WTC11 (cell line): Measurements from ENCODE around the gene CFAP298. TPM values are rescaled to one million over a fixed set of nuclear protein-coding genes. Genes with fewer than 3 reads are reported as not detected.

Experiments
- ATAC-seq: fragments of 200-7000 bp; cut with Tn5 transposase; 2 replicates; pipeline ENCODE4 v1.10.0; 2021; ENCODE audit warnings: mild to moderate bottlenecking, moderate library complexity
- CTCF ChIA-PET: fragments of 300-600 bp; sonication (Branson Sonifier 250); formaldehyde crosslinking; loops from one replicate; lab custom pipeline; 2021; ENCODE audit warnings: antibody characterized with exemption; lab: Charles Lee
- POLR2A ChIA-PET: fragments of 350-600 bp; sonication (Branson Sonifier 250); formaldehyde crosslinking; loops from one replicate; lab custom pipeline; 2021; ENCODE audit warnings: antibody characterized with exemption; lab: Charles Lee
- DNase-seq: peaks from one replicate; pipeline ENCODE4 v3.0.0; 2021; ENCODE audit warnings: low spot score
- H3K27ac Mint-ChIP-seq: 2 replicates; pipeline ENCODE4 v1.8.0; 2021; ENCODE audit warnings: mixed read lengths
- H3K27me3 Mint-ChIP-seq: 2 replicates; pipeline ENCODE4 v1.8.0; 2021; ENCODE audit warnings: low read depth, mild to moderate bottlenecking, moderate library complexity, mixed read lengths
- H3K36me3 Mint-ChIP-seq: 2 replicates; pipeline ENCODE4 v1.8.0; 2021; ENCODE audit warnings: mixed read lengths
- H3K4me1 Mint-ChIP-seq: 2 replicates; pipeline ENCODE4 v1.8.0; 2022; ENCODE audit warnings: mixed read lengths
- H3K4me3 Mint-ChIP-seq: 2 replicates; pipeline ENCODE4 v1.8.0; 2021; ENCODE audit warnings: mild to moderate bottlenecking, moderate library complexity, mixed read lengths
- H3K9me3 Mint-ChIP-seq: 2 replicates; pipeline ENCODE4 v1.8.0; 2021; ENCODE audit warnings: mixed read lengths
- AFF4 ChIP-seq: sonication (generic); formaldehyde crosslinking; IDR thresholded peaks from 2 replicates; pipeline ENCODE4 v1.8.1; 2023; ENCODE audit warnings: mild to moderate bottlenecking, missing genetic modification reagents, borderline replicate concordance
- ATF2 ChIP-seq: sonication (generic); formaldehyde crosslinking; IDR thresholded peaks from 2 replicates; pipeline ENCODE4 v1.8.1; 2022; ENCODE audit warnings: low read depth, missing genetic modification reagents, borderline replicate concordance
- CREB1 ChIP-seq: sonication (generic); formaldehyde crosslinking; IDR thresholded peaks from 2 replicates; pipeline ENCODE4 v1.8.0; 2023; ENCODE audit warnings: mild to moderate bottlenecking, missing genetic modification reagents
- ESRRA ChIP-seq: sonication (generic); formaldehyde crosslinking; IDR thresholded peaks from 2 replicates; pipeline ENCODE4 v1.8.1; 2022; ENCODE audit warnings: mild to moderate bottlenecking, missing genetic modification reagents, borderline replicate concordance
- FOXK1 ChIP-seq: sonication (generic); formaldehyde crosslinking; IDR thresholded peaks from 2 replicates; pipeline ENCODE4 v1.8.0; 2022; ENCODE audit warnings: mild to moderate bottlenecking, moderate library complexity, missing genetic modification reagents
- HMGA2 ChIP-seq: fragments of 250-450 bp; sonication (Bioruptor Pico); IDR thresholded peaks from 2 replicates; pipeline ENCODE4 v1.4.0; 2021; ENCODE audit warnings: mild to moderate bottlenecking, moderate library complexity
- HMGXB4 ChIP-seq: sonication (generic); formaldehyde crosslinking; IDR thresholded peaks from 2 replicates; pipeline ENCODE4 v1.8.1; 2023; ENCODE audit warnings: mild to moderate bottlenecking, moderate library complexity, missing genetic modification reagents
- IRF2 ChIP-seq: sonication (generic); formaldehyde crosslinking; IDR thresholded peaks from 2 replicates; pipeline ENCODE4 v1.8.0; 2022; ENCODE audit warnings: low read depth, missing genetic modification reagents, borderline replicate concordance
- NFE2L1 ChIP-seq: sonication (generic); formaldehyde crosslinking; IDR thresholded peaks from 2 replicates; pipeline ENCODE4 v1.8.1; 2023; ENCODE audit warnings: missing genetic modification reagents
- NFYB ChIP-seq: sonication (generic); formaldehyde crosslinking; conservative IDR thresholded peaks from 2 replicates; pipeline ENCODE4 v1.8.0; 2022; ENCODE audit warnings: low read depth, missing genetic modification reagents
- PREB ChIP-seq: sonication (generic); formaldehyde crosslinking; IDR thresholded peaks from 2 replicates; pipeline ENCODE4 v1.8.1; 2022; ENCODE audit warnings: mild to moderate bottlenecking, missing genetic modification reagents, moderate library complexity, borderline replicate concordance
- SMAD4 ChIP-seq: sonication (generic); formaldehyde crosslinking; IDR thresholded peaks from 2 replicates; pipeline ENCODE4 v1.8.0; 2022; ENCODE audit warnings: mild to moderate bottlenecking, missing genetic modification reagents
- TEAD1 ChIP-seq: sonication (generic); formaldehyde crosslinking; IDR thresholded peaks from 2 replicates; pipeline ENCODE4 v1.8.0; 2022; ENCODE audit warnings: mild to moderate bottlenecking, missing genetic modification reagents
- ZBTB21 ChIP-seq: sonication (generic); formaldehyde crosslinking; IDR thresholded peaks from 2 replicates; pipeline ENCODE4 v1.8.1; 2023; ENCODE audit warnings: mild to moderate bottlenecking, missing genetic modification reagents, borderline replicate concordance
- ZNF281 ChIP-seq: sonication (generic); formaldehyde crosslinking; IDR thresholded peaks from 2 replicates; pipeline ENCODE4 v1.8.0; 2023; ENCODE audit warnings: mild to moderate bottlenecking, missing genetic modification reagents
- ZNF416 ChIP-seq: fragments of 250-450 bp; sonication (Bioruptor Pico); IDR thresholded peaks from 2 replicates; pipeline ENCODE4 v1.9.0; 2021; ENCODE audit warnings: mild to moderate bottlenecking, inconsistent platforms
- ZNF423 ChIP-seq: fragments of 250-450 bp; sonication (Bioruptor Pico); IDR thresholded peaks from 2 replicates; pipeline ENCODE4 v2.1.2; 2022; ENCODE audit warnings: mild to moderate bottlenecking, moderate library complexity
- ZNF512 ChIP-seq: sonication (generic); formaldehyde crosslinking; IDR thresholded peaks from 2 replicates; pipeline ENCODE4 v1.8.1; 2022; ENCODE audit warnings: missing genetic modification reagents, borderline replicate concordance
- ZSCAN18 ChIP-seq: fragments of 250-450 bp; sonication (Bioruptor Pico); IDR thresholded peaks from 2 replicates; pipeline ENCODE4 v2.1.2; 2022; ENCODE audit warnings: mild to moderate bottlenecking, moderate library complexity
- total RNA-seq: library from RNA; stranded (reverse); gene quantifications from 3 replicates; pipeline ENCODE4 v1.2.3, GENCODE V29; 2021

Gene CFAP298
- total RNA-seq, 1 experiment from 2014 or later: 98.1 TPM

GRCh38 chr21:32602099-32602498 is 10.1 kb downstream of the CFAP298 start:
- peak overlapping the region; percentile 95 for H3K27ac Mint-ChIP-seq

More at GRCh38 chr21:32602099-32602498, 10.1 kb downstream of the CFAP298 start:
- Mint-ChIP-seq H3K4me3 (no peak overlapping the region), H3K27me3 (no peaks in the 10 kb centered on the region; the same call in 1 of the 2 replicates), H3K36me3 (peaks cover 65% of the 10 kb centered on the region), H3K9me3 (no peaks in the 10 kb centered on the region), H3K4me1 (peaks cover 70% of the 10 kb centered on the region)
- DNase-seq (no peak), ATAC-seq (no peak)
- POLR2A ChIA-PET: no interaction called here
- CTCF ChIA-PET: interaction anchor here (1.1 to 8.1 kb wide), 20 partner anchors 9 to 323 kb away, joined by 3 to 141 read pairs (median 10); partner anchors contain the start of genes CFAP298, EVA1C and MIS18A
- TF ChIP-seq TEAD1 (CRISPR knock-in tag) (no peak), ZNF512 (CRISPR knock-in tag) (no peak), PREB (CRISPR knock-in tag) (no peak), ZBTB21 (CRISPR knock-in tag) (no peak), SMAD4 (CRISPR knock-in tag) (no peak), NFE2L1 (CRISPR knock-in tag) (no peak), CREB1 (no peak), ZNF281 (CRISPR knock-in tag) (no peak), ATF2 (CRISPR knock-in tag) (no peak), HMGA2 (CRISPR knock-in tag) (no peak), HMGXB4 (CRISPR knock-in tag) (no peak), ZNF416 (CRISPR knock-in tag) (no peak), ESRRA (CRISPR knock-in tag) (no peak), FOXK1 (CRISPR knock-in tag) (no peak), IRF2 (CRISPR knock-in tag) (no peak), NFYB (CRISPR knock-in tag) (no peak), AFF4 (CRISPR knock-in tag) (no peak), ZNF423 (CRISPR knock-in tag) (no peak), ZSCAN18 (no peak)
